Upper lobe of right lung (tissue), 1 donor: ENCODE results near the gene HDAC9. TPM values are rescaled to one million over a fixed set of nuclear protein-coding genes. Genes with fewer than 3 reads are reported as not detected.

ENCODE experiments used
- ATAC-seq: fragments of 200-7000 bp; cut with Tn5 transposase; one replicate; pipeline ENCODE4 v1.9.1; 2020; ENCODE audit warnings: mild to moderate bottlenecking, moderate library complexity
- DNase-seq: peaks from one replicate; pipeline ENCODE4 v3.0.0-alpha.2; 2020
- H3K27ac ChIP-seq: fragments of 200-600 bp; one replicate; pipeline ENCODE4 v1.8.0; 2022
- H3K27me3 ChIP-seq: fragments of 200-600 bp; one replicate; pipeline ENCODE4 v1.8.0; 2022; ENCODE audit warnings: mild to moderate bottlenecking
- H3K36me3 ChIP-seq: fragments of 200-600 bp; one replicate; pipeline ENCODE4 v1.8.0; 2022
- H3K4me1 ChIP-seq: fragments of 200-600 bp; one replicate; pipeline ENCODE4 v1.8.0; 2022
- H3K4me3 ChIP-seq: fragments of 200-600 bp; one replicate; pipeline ENCODE4 v1.8.0; 2022; ENCODE audit warnings: mild to moderate bottlenecking
- H3K9me3 ChIP-seq: fragments of 200-600 bp; one replicate; pipeline ENCODE4 v1.8.0; 2022
- CTCF ChIP-seq: fragments of 200-600 bp; IDR thresholded peaks from one replicate; pipeline ENCODE4 v1.8.0; 2022; ENCODE audit warnings: antibody characterized with exemption
- intact Hi-C: fragments of 100-400 bp; cut with DNase I; formaldehyde crosslinking; loops from one replicate; pipeline ENCODE4 v1.11.0; 2022
- total RNA-seq: library from RNA; stranded (reverse); fragmentation: NEBNext Ultra II Directional; extraction: Animal tissue kit (Norgen Biotek cat#: 25700); gene quantifications from one replicate; pipeline ENCODE4 v1.2.1, GENCODE V29; 2021
- donor health status: DM: no; HTN: yes; CAD: no; lungs with severe emphysema.

HDAC9 gene
- total RNA-seq, 1 donor from 2014 or later = 52.4 TPM

- H3K27me3 ChIP-seq = no peaks in the 10 kb centered on the region
- no peak for DNase-seq
These were observed 158.0 kb downstream of the HDAC9 start for GRCh38 chr7:18653381-18654155.

GRCh38 chr7:18654709-18655108 is 159.2 kb downstream of the HDAC9 start:
- intact Hi-C loops = no loop called here
- Histone ChIP-seq H3K9me3 (no peaks in the 10 kb centered on the region), H3K36me3 (no peaks in the 10 kb centered on the region), H3K27me3 (no peaks in the 10 kb centered on the region), H3K4me1 (peaks cover 5% of the 10 kb centered on the region), H3K4me3 (no peak overlapping the region), H3K27ac (no peak overlapping the region)
- DNase-seq (no peak), ATAC-seq (no peak)
- no peak for TF ChIP-seq CTCF

More at GRCh38 chr7:18653381-18654155, 158.0 kb downstream of the HDAC9 start:
- no peak for TF ChIP-seq CTCF
- peaks cover 5% of the 10 kb centered on the region for H3K4me1 ChIP-seq
- H3K9me3 ChIP-seq = no peaks in the 10 kb centered on the region
- intact Hi-C loops = no loop called here
- no peak overlapping the region for H3K4me3 ChIP-seq
- ATAC-seq = no peak
- H3K36me3 ChIP-seq = no peaks in the 10 kb centered on the region
- no peak overlapping the region for H3K27ac ChIP-seq

GRCh38 chr7:18655506-18655905 is 160.0 kb downstream of the HDAC9 start:
- no peak overlapping the region for H3K4me3 ChIP-seq
- ATAC-seq = no peak
- H3K4me1 ChIP-seq = peaks cover 5% of the 10 kb centered on the region
- intact Hi-C loops = no loop called here
- no peaks in the 10 kb centered on the region for H3K36me3 ChIP-seq
- no peaks in the 10 kb centered on the region for H3K9me3 ChIP-seq
- no peak for TF ChIP-seq CTCF
- no peak for DNase-seq
- H3K27me3 ChIP-seq = no peaks in the 10 kb centered on the region
- no peak overlapping the region for H3K27ac ChIP-seq

GRCh38 chr7:18655912-18656311 is 160.4 kb downstream of the HDAC9 start:
- no peaks in the 10 kb centered on the region for H3K36me3 ChIP-seq
- ATAC-seq (peak; percentile 48), DNase-seq (no peak)
- H3K27ac ChIP-seq = no peak overlapping the region
- no peak for TF ChIP-seq CTCF
- peaks cover 5% of the 10 kb centered on the region for H3K4me1 ChIP-seq
- no peaks in the 10 kb centered on the region for H3K9me3 ChIP-seq
- intact Hi-C loops = no loop called here
- H3K4me3 ChIP-seq = no peak overlapping the region
- H3K27me3 ChIP-seq = no peaks in the 10 kb centered on the region

GRCh38 chr7:18656362-18656761 is 160.8 kb downstream of the HDAC9 start:
- ATAC-seq (no peak), DNase-seq (no peak)
- Histone ChIP-seq H3K4me3 (no peak overlapping the region), H3K4me1 (peaks cover 5% of the 10 kb centered on the region), H3K9me3 (no peaks in the 10 kb centered on the region), H3K27me3 (no peaks in the 10 kb centered on the region), H3K27ac (no peak overlapping the region), H3K36me3 (no peaks in the 10 kb centered on the region)
- intact Hi-C loops = no loop called here
- no peak for TF ChIP-seq CTCF
